Thoracic aorta (tissue), 2 donors: ENCODE measurements around the gene MRPL27. TPM values are rescaled to one million over a fixed set of nuclear protein-coding genes. Genes with fewer than 3 reads are reported as not detected.

Experiments used
- ATAC-seq: fragments of 150-250 bp; one replicate; pipeline ENCODE4 v1.8.0; 2017; ENCODE audit warnings: low read depth; ENCODE audit not compliant: insufficient number of reproducible peaks, low FRiP score
- DNase-seq: peaks from one replicate; pipeline ENCODE4 v3.0.0-alpha.2; 2020; ENCODE audit warnings: low spot score
- H3K27ac ChIP-seq, 2 donors: fragments of 200-600 bp; sonication (generic); 1 replicate in 1 of 2; 2 replicates in 1 of 2; pipeline ENCODE4 v1.5.1; 2016; ENCODE audit warnings: mild to moderate bottlenecking in 2 of 2, moderate library complexity in 2 of 2
- H3K27me3 ChIP-seq: fragments of 200-600 bp; sonication (generic); replicated peaks from 2 replicates; pipeline ENCODE4 v1.6.0; 2016; ENCODE audit warnings: mild to moderate bottlenecking; ENCODE audit not compliant: insufficient read depth
- H3K36me3 ChIP-seq: fragments of 200-600 bp; sonication (generic); one replicate; pipeline ENCODE4 v1.5.1; 2016
- H3K4me1 ChIP-seq, 2 donors: fragments of 200-600 bp; sonication (generic); 1 replicate in 1 of 2; 2 replicates in 1 of 2; pipeline versions ENCODE4 v1.5.1 to v1.6.0; 2016; ENCODE audit warnings: low read depth in 2 of 2, mild to moderate bottlenecking in 1 of 2; ENCODE audit not compliant: control insufficient read depth in 1 of 2
- H3K4me3 ChIP-seq: fragments of 200-600 bp; sonication (generic); 2 replicates; pipeline ENCODE4 v1.5.1; 2016; ENCODE audit warnings: mild to moderate bottlenecking
- H3K9me3 ChIP-seq: fragments of 200-600 bp; sonication (generic); 2 replicates; pipeline ENCODE4 v1.5.1; 2016
- CTCF ChIP-seq: fragments of 200-600 bp; sonication (generic); IDR thresholded peaks from one replicate; pipeline ENCODE4 v1.5.1; 2019; ENCODE audit warnings: antibody characterized with exemption
- total RNA-seq, 2 donors: library from RNA; depleted of rRNA; stranded (reverse); fragments of >200 nt; gene quantifications; one replicate each; pipeline versions ENCODE4 v1.1.0 to v1.2.3, GENCODE V29; 2016

The MRPL27 gene
- total RNA-seq, 2 donors from 2014 or later = 17.1 to 42.9 TPM

GRCh38 chr17:50332196-50332595 lies 40.8 kb downstream of the MRPL27 start:
- Histone ChIP-seq H3K27ac (no peak overlapping the region), H3K27me3 (no peaks in the 10 kb centered on the region), H3K4me3 (no peak overlapping the region), H3K9me3 (no peaks in the 10 kb centered on the region), H3K36me3 (no peaks in the 10 kb centered on the region), H3K4me1 (no peaks in the 10 kb centered on the region)
- no peak for TF ChIP-seq CTCF
- DNase-seq = no peak
- no peak for ATAC-seq

GRCh38 chr17:50331085-50331791 lies 41.7 kb downstream of the MRPL27 start:
- DNase-seq = no peak

DNA sequence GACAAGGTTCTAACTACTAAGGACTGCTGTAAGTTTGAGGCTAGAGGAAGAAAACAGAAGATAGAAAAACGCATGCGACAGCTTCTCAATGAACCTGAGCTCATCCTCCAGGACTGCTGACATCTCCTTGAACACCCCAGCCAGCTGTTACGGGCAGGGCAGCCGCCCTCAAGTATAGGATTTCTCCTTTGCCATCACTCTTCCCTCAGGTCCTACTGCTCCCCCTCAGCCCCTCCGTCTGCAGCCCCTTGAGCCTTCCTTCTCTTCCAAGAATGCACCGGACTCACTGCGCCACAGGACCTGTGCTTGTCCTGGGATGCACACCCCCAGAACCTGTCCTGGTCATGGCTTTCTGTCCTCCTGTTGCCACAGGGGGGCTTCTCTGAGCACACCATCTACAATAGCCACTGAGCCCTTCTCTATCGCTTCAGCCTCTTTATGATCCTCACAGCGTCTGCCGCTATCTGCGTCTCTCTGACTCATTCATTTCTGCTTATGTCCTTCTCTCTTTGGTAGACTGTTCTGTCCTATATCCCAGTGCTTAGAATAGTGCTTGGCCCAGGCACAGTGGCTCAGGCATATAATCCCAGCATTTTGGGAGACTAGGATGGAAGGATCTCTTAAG lies 42.7 kb downstream of the MRPL27 start:
- no peak for DNase-seq

More at GRCh38 chr17:50331085-50331791, 41.7 kb downstream of the MRPL27 start:
- no peak for ATAC-seq
- Histone ChIP-seq H3K27ac (no peak overlapping the region), H3K4me1 (no peaks in the 10 kb centered on the region), H3K27me3 (no peaks in the 10 kb centered on the region), H3K4me3 (no peak overlapping the region), H3K9me3 (no peaks in the 10 kb centered on the region), H3K36me3 (no peaks in the 10 kb centered on the region)
- no peak for TF ChIP-seq CTCF

DNA sequence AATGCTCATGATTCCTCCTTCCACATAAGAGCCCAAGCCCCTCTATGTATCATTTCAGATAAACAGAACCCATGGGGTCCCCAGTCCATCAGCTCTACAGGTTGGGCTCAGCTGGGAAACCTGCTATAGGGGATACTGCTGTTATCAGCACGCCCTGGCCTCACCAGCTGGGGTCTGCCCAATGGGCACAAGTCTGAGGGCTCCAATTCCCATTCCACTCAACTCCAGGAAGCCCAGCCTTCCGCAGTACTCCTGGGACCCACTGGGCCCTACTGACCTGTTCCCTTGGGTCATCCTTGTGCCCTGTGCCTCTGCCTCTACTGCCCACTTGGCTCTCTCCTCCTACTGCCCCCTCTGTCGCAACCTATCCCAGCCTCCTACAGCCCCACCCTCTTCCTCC lies 43.3 kb downstream of the MRPL27 start:
- Histone ChIP-seq H3K36me3 (no peaks in the 10 kb centered on the region), H3K27ac (no peak overlapping the region), H3K27me3 (no peaks in the 10 kb centered on the region), H3K4me1 (no peaks in the 10 kb centered on the region), H3K9me3 (no peaks in the 10 kb centered on the region), H3K4me3 (no peak overlapping the region)
- no peak for TF ChIP-seq CTCF
- ATAC-seq (no peak), DNase-seq (no peak)

More for the DNA sequence above, 42.7 kb downstream of the MRPL27 start:
- ATAC-seq = no peak
- Histone ChIP-seq H3K27ac (no peak overlapping the region), H3K9me3 (no peaks in the 10 kb centered on the region), H3K36me3 (no peaks in the 10 kb centered on the region), H3K4me1 (no peaks in the 10 kb centered on the region), H3K4me3 (no peak overlapping the region), H3K27me3 (no peaks in the 10 kb centered on the region)
- TF ChIP-seq CTCF = no peak

DNA sequence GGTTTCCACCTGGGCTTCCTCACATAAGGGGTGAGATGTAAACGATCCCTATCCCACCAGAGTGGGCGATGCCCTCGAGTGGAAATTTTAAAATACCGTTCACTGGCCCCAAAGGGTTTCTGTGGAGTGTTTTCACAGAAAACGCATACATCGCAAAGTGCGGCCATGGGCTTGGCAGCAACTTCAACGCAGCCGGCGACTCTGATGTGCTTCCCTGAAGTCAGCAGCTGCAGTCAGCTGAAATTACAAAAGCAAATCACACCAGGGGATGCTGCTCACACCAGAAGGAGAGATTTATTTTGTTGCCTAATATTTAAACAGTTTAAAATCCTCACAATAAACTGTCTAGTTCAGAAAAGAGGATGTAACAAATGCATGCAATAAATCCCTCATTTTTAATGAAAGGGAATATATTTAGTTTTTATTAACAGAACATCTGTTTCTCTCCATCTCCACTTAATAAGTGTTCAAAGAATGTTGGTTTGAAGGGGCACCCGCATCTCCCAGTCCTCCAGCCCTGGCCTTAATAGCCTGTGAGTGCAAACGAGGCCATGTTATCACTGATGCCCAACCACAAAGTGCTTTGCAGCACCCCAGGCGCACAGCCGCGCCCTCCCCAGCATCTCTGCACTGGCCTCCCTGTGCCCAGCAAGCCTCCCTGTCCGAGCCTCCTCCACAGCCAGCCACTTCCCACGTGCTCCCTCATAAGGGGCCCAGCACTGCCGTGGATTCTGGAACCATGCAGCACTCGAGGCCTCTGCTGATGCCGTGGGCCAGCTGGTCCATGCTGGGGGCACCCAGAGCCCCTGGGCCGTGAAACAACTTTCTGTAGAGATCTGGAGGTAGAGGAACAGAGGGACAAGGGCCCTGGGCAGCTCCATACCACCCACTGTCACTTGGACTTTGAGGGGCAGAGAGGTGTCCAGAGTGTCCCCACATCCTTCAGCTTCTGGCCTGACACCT lies 44.3 kb downstream of the MRPL27 start:
- ATAC-seq = no peak
- H3K4me1 ChIP-seq = no peaks in the 10 kb centered on the region
- H3K4me3 ChIP-seq = no peak overlapping the region
- H3K27me3 ChIP-seq = no peaks in the 10 kb centered on the region
- H3K9me3 ChIP-seq = no peaks in the 10 kb centered on the region
- H3K27ac ChIP-seq = no peak overlapping the region
- no peak for DNase-seq
- H3K36me3 ChIP-seq = no peaks in the 10 kb centered on the region
- no peak for TF ChIP-seq CTCF
